SU-DHL-6 (cell line): ENCODE measurements around the gene RAD51B.

Source experiments
- H2AFZ ChIP-seq: fragments of 200-600 bp; sonication (generic); 2 replicates; pipeline ENCODE4 v1.6.1; 2014; ENCODE audit warnings: low read depth, mild to moderate bottlenecking, moderate library complexity, mixed read lengths, antibody characterized with exemption, low read length; ENCODE audit not compliant: severe bottlenecking
- H3F3A ChIP-seq: fragments of 200-600 bp; shearing (Covaris generic); 2 replicates; pipeline ENCODE4 v1.6.0; 2016; ENCODE audit warnings: antibody characterized with exemption, mild to moderate bottlenecking; ENCODE audit not compliant: insufficient read depth
- H3K27ac ChIP-seq: fragments of 200-600 bp; sonication (generic); 2 replicates; pipeline ENCODE4 v1.5.1; 2016; ENCODE audit warnings: low read depth, mild to moderate bottlenecking, low read length, moderate library complexity, mixed read lengths
- H3K27me3 ChIP-seq: fragments of 200-600 bp; sonication (generic), shearing (Covaris generic); 2 replicates; pipeline ENCODE4 v1.6.0; 2014; ENCODE audit warnings: mild to moderate bottlenecking, low read length
- H3K36me3 ChIP-seq: fragments of 200-600 bp; sonication (generic); 2 replicates; pipeline ENCODE4 v1.6.1; 2014; ENCODE audit warnings: mild to moderate bottlenecking, low read length, mixed read lengths
- H3K4me2 ChIP-seq: fragments of 300-600, 200-600 bp; shearing (Covaris generic), sonication (generic); 2 replicates; pipeline ENCODE4 v1.6.0; 2014; ENCODE audit warnings: low read length, low read depth, mild to moderate bottlenecking; ENCODE audit not compliant: poor library complexity, severe bottlenecking
- H3K4me3 ChIP-seq: fragments of 200-600 bp; sonication (generic); 2 replicates; pipeline ENCODE4 v1.5.1; 2014; ENCODE audit warnings: antibody characterized with exemption, low read length, mild to moderate bottlenecking, mixed read lengths; ENCODE audit not compliant: insufficient read depth, poor library complexity, severe bottlenecking
- H3K79me2 ChIP-seq: fragments of 200-600 bp; sonication (generic); 2 replicates; pipeline ENCODE4 v1.6.1; 2014; ENCODE audit warnings: mild to moderate bottlenecking, low read length, moderate library complexity; ENCODE audit not compliant: insufficient read depth
- H3K9ac ChIP-seq: fragments of 200-600 bp; sonication (generic); 2 replicates; pipeline ENCODE4 v1.7.0; 2014; ENCODE audit warnings: mild to moderate bottlenecking, low read length
- H3K9me2 ChIP-seq: fragments of 200-600 bp; sonication (generic); replicated peaks from 2 replicates; pipeline ENCODE4 v1.6.1; 2014; ENCODE audit warnings: low read length; ENCODE audit not compliant: insufficient read depth
- H3K9me3 ChIP-seq: fragments of 200-600 bp; sonication (generic); 2 replicates; pipeline ENCODE4 v1.6.1; 2014; ENCODE audit warnings: low read length, mixed read lengths; ENCODE audit not compliant: insufficient read depth
- H4K20me1 ChIP-seq: fragments of 200-600 bp; sonication (generic); 2 replicates; pipeline ENCODE4 v1.6.1; 2014; ENCODE audit warnings: low read depth, mild to moderate bottlenecking, antibody characterized with exemption, low read length, moderate library complexity, mixed read lengths
- CTCF ChIP-seq: fragments of 200-600 bp; sonication (generic); IDR thresholded peaks from one replicate; pipeline ENCODE4 v1.5.1; 2017; ENCODE audit warnings: antibody characterized with exemption, mild to moderate bottlenecking, low read length, moderate library complexity; ENCODE audit not compliant: insufficient read depth, poor library complexity, severe bottlenecking
- EZH2phosphoT487 ChIP-seq: fragments of 200-600 bp; sonication (generic), shearing (Covaris generic); conservative IDR thresholded peaks from 2 replicates; pipeline ENCODE4 v1.6.1; 2018; ENCODE audit warnings: mild to moderate bottlenecking, antibody characterized with exemption, low read length, moderate library complexity, mixed read lengths

Gene RAD51B

GRCh38 chr14:67853715-67854114, 34.1 kb downstream of the RAD51B start:
- no peaks in the 10 kb centered on the region for H3K36me3 ChIP-seq
- no peak overlapping the region for H3K9ac ChIP-seq
- no peak overlapping the region for H3K4me2 ChIP-seq
- H3K27me3 ChIP-seq, result no peaks in the 10 kb centered on the region
- no peaks in the 10 kb centered on the region for H4K20me1 ChIP-seq
- 0 out of 2 replicates have a peak, but pooled peaks cover 5% of the 10 kb centered on the region for H3K79me2 ChIP-seq
- H3F3A ChIP-seq, result no peaks in the 10 kb centered on the region
- H2AFZ ChIP-seq, result no peak overlapping the region
- no peaks in the 10 kb centered on the region for H3K9me3 ChIP-seq
- TF ChIP-seq EZH2phosphoT487, result no peak
- TF ChIP-seq CTCF, result no peak
- H3K27ac ChIP-seq, result no peak overlapping the region
- no peaks in the 10 kb centered on the region for H3K9me2 ChIP-seq
- H3K4me3 ChIP-seq, result no peak overlapping the region

GRCh38 chr14:67856827-67857226, 37.2 kb downstream of the RAD51B start:
- Histone ChIP-seq H3K9me3 (no peaks in the 10 kb centered on the region), H3K4me2 (no peak overlapping the region), H3K27me3 (no peaks in the 10 kb centered on the region), H3F3A (no peaks in the 10 kb centered on the region), H2AFZ (no peak overlapping the region), H3K36me3 (no peaks in the 10 kb centered on the region), H3K4me3 (no peak overlapping the region), H3K9me2 (no peaks in the 10 kb centered on the region), H3K27ac (no peak overlapping the region), H4K20me1 (no peaks in the 10 kb centered on the region), H3K79me2 (no peaks in the 10 kb centered on the region), H3K9ac (no peak overlapping the region)
- TF ChIP-seq CTCF (no peak), EZH2phosphoT487 (no peak)

- H3K4me3 ChIP-seq, result no peak overlapping the region
- no peaks in the 10 kb centered on the region for H4K20me1 ChIP-seq
- H2AFZ ChIP-seq, result no peak overlapping the region
- H3K9me2 ChIP-seq, result no peaks in the 10 kb centered on the region
- H3K4me2 ChIP-seq, result no peak overlapping the region
- H3K9ac ChIP-seq, result no peak overlapping the region
- no peaks in the 10 kb centered on the region for H3K36me3 ChIP-seq
- H3K27ac ChIP-seq, result no peak overlapping the region
- H3K27me3 ChIP-seq, result no peaks in the 10 kb centered on the region
- TF ChIP-seq CTCF (no peak), EZH2phosphoT487 (no peak)
- H3K79me2 ChIP-seq, result no peaks in the 10 kb centered on the region
- no peaks in the 10 kb centered on the region for H3K9me3 ChIP-seq
- H3F3A ChIP-seq, result no peaks in the 10 kb centered on the region
Measured at GRCh38 chr14:67857778-67858350, 38.3 kb downstream of the RAD51B start.
